D341Med (cell line): ENCODE measurements around the gene VSX1.

ENCODE experiments used
- DNase-seq: peaks from one replicate; pipeline ENCODE4 v3.0.0; 2012; ENCODE audit warnings: low spot score

VSX1 gene

DNA sequence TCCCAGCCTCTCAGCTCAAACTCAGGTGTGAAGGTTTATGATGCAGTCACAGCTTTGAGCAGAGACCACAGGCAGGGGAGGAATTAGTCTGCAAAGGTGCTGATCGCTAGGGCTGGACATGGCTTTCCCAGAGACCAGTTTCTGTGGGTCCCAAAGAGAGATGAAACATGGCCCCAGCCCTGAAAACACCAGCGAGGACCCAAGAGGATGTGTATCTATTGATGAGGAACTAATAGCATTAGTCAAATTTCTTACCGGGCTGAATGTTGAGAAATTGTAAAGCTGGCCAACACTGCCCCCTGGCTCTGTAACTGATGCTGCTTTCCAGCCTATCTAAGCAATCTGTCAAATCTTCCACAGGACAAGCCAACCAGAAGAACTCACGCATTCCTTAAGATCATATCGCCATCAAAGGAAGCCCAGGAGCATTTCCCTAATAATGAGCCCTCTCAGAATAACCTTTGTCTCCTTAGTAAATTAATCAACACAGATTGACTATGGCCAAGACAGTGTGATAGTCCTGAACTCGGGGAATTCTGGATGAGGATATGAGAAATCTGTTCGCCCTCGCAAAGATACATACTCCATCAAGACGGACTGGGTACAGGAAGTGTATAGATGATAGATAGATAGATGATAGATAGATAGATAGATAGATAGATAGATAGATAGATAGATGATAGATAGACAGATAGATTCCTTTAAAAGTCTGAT lies 16.2 kb downstream of the VSX1 start:
- peak; percentile 65 for DNase-seq

DNA sequence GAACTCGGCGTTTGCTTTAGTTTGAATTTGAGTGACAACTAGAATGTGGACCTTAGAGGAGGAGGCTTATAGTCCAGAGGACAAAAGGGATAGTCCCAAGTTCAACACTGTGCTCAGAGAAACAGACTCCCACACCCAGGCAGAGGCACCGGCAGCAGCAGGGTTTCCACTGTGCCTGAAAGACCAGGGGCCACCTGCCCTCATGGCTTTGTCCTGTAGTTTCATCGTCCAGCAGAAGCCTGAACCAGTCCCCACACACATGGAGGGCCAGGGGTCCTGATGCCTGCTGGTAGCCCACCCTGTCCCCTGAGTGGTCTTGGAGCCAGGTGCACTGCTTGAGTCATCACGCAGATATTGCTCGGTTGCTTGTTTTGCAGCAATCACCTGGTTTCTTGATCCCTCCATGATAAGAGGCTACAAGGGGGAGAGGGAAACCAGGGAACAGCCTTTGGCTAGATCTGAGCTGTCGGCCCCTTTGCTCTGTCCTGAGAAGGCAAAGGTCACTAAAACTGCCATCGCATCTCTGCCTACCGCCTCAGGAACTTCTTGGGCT lies 16.8 kb downstream of the VSX1 start:
- DNase-seq, result no peak

DNA sequence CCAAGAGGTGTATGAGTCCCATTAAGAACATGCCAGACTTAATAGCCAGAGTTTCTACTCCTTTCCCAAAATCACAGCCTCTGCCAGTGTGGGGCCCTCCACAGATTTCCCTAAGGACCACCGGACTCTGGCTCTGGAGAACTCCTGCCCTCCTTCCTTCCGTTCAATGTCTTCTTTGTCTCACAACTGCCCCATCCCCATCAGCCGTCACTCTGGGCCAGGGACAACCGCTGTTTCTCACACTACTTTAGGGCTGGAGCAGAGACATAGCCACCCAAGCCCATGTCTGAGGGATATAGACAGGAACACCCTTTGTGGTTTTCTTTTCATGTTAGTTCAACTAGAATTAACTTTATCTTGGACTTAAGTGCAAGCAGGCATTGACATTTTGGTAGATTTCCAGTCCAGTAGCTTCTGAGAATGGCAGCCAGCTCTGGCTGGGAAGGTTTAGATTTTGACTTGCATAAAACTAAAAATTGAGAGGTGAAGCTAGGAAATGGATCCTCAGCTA lies 17.3 kb downstream of the VSX1 start:
- DNase-seq, result no peak

DNA sequence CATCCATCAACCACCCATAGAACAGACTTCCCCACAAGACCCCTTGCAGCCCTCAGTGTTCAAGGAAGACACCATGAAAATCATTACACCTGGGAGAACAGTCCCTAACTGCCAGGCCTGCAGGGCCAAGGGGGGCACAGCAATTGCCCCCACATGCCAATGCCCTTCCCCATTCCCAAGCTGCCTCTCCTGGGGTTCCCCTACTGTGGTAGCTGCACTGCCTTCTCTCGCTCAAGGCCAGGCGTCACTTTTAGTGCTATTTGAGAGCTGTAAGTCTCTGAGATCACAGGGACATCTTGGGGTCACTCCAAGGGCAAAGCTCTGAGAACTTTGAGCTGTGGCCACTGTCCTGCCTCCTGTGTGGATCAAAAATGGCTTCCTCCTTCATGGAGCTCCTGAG lies 18.0 kb downstream of the VSX1 start:
- DNase-seq, result no peak

DNA sequence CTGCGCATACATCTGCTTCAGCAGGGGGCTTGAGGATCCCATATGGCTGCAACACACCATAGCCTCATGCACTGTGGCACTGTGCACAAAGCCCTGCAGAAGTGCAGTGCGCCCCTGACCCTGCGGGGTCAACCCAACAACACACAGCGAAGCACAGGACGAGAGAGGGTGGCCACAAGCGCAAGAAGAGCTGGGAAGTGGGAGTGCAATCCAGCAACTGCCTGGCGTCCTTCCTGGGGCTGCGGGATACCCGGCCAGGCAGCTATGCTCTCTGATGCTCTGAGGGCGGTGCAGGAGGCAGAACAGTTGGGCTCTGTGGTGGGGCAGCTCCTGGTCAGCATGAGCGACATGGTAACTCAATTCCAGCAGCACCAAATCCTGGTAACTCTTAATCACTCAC lies 18.4 kb downstream of the VSX1 start:
- no peak for DNase-seq

DNA sequence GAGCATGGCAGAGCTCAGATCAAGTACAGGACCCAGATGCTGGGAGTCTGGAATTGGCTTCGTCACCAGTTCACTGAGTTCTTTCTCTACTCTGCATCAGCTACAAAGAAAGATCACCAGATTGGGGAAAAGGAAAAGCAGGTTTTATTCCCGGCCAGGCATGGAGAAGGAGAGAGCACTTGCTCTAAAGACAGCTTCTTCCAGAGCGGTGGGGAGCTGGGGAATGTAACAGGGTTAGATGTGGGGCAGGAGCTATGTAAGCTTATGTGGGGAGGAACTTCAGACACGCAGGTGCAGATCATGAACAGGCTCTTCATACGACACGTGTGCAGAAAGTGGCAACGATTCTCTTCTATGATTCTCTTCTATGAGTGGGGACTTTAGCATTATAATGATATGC lies 19.1 kb downstream of the VSX1 start:
- DNase-seq, result no peak

DNA sequence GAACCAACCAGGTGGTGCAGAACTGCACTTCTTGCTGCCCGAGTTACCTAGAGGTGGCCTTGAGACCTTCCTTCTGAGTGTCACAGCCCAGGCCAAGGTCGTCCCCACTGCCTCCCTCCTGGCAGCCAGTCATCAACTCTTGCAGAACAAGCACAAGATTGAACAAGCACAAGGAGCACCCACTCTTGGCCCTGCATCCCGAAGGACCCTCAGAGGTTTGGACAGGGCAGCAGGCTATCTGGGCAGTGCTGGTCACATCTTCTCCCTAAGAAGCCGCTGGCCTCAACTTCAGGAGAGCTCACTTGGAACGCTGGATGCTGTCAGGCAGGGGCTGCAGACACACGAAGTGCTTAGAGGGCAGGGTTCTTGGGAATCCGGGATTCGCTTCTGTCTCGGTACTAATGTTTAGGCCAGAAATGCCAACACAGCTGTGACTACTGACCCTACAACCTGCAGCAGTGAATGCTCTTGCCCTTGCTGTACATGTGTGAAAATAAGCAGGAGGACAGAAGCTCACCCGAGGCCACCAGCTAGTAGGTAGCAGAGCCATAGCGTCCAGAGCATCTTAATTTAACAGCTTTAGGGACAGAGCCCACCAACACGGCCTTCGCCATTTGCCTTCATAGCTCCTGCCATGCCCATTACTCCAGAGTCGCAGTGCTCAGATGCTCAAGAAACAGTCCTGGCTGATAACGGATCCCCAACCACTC lies 20.0 kb downstream of the VSX1 start:
- no peak for DNase-seq

DNA sequence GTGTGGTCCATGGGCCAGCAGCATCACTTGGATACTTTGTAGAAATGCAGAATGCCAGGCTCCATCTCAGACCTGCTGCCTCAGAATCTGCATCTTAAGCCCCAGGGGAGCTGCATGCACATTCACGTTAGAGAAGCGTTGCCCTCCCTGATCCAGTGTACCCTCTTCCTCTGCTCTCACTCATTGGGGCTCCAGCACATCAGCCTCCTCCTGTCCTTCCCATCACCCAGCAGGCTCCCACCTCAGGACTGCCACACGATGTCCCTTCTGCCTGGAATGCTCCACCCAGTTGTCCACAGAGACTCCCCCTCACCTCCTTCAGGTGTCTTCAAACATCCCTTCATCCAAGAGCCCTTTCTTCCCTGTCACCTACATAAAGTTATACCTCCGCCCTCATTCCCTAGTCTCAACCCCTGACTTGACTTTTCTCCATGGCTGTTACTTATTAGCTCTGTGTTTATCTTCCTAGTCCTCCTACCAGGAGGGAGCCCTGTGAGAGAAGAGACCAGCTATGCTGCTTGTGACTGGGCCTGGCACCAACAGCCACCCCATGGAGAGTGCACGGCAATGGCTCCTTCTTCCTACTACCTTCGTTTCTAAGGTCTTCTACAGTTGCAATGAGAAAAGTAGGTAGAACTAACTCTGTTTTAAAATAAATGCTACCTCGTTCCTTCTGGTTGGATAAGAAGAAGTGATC lies 20.7 kb downstream of the VSX1 start:
- DNase-seq, result no peak

DNA sequence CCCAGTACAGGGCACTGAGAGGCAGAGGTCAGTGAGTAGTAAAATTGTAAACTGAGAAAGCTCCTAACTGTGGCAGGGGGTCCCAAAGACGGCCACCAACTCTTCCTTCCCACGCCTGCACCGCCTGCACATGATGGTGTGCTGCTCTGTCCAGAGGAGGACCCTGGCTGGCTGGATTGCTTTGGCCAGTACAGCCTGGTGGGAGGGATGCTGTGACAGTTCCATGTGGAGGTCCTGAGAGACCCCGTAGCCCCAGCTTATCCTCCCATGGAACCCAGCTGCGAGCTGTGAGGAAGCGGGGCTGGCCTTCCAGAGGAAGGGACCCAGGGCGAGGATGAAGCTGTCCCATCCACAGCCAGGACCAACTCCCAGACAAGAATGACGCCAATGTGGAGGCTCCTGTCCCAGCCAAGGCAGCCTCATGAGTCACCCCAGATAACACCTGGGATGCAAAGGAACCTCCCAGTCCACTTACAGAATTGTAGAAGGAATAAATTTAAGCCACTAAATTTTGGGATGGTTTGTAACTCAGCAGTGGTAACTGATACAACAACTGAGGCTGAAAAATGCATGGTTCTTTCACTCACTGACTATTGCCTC lies 22.0 kb downstream of the VSX1 start:
- DNase-seq, result no peak

DNA sequence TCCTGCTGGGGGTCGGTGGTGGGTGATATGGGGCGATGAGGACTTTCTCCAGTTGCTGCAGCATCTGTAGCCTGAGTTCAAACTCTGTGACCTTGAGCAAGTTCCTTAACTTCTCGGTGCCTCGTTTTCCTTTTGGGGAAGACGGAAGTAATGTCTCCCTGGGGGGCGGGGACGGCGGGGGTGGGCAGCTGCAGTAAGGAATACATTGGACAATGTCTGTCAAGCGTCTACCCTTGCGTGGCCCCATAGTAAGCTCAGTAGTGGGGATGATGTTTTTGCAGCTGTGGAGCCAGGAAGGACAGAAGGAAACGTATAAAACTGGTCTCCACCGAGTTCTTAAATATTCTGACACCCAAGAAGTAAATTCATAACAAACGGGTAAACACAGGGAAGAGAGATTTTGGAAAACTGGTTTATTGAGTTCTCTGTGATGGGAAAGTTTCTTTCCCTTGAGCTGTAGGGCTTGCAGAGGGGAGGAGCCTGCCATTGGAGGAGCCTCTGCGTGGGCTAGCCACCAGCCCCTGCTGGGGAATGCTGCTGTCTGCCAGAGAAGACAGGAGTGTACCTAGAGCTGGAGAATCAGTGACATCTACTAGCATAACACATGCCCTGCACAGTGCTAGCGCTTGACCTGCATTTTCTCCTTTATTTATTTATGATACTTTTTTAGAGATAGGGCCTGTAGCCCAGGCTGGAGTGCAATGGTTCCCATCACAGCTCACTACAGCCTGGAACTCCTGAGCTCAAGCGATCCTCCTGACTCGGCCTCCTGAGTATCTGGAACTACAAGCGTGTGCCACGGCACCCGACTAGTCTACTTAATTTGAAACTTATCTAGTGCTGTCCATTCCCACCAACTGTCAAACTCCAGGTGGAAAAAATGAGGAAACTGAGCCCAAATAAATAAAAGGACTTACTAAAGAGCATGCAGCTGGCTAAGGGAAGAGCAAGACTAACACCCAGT lies 22.8 kb downstream of the VSX1 start:
- DNase-seq, result no peak

DNA sequence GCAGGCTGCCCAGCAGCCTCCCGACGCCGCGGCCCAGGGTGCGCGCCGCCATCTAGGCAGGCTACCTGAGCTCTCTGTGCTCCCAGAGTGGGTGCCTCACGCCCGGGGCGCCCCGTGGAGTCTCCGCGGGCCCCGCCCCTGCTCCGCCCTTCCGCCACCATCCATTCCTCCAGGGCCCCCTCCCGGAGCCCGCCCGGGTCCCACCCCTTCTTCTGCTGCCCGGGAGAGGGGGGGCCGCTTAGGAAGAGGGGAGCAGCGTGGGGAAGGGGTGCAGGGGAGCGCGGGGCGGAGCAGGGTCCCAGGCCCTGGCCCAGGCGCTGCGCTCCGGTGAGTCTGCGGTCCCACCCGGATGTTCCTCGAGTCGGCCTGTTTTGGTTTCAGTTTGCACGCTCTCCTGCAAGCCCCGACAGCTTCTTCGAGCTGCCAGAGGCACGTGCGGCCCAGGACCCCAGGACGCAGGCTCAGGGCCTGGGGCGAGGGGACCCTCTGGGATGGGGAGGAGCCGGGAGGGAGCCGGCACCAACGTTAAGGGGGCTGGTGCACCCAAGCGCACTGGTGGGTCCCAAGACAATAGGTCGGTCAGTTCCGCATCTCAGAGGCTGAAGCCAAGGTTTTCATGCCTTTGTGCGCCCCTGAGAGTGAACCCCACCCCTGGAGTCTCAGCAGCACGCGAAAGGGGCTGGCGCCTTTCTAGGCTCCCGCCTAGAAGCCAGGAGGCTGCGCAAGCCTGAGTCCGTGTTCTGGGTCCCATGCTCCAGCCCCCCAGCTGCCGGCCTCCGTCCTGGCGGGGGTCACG lies 23.7 kb downstream of the VSX1 start, which contains the start of gene ACSS1:
TSS of gene ACSS1 (minus strand) at position 89 of the 796 bp plus-strand sequence. CDS start at position 52, 37 bp downstream.
- DNase-seq, result peak; percentile 68

DNA sequence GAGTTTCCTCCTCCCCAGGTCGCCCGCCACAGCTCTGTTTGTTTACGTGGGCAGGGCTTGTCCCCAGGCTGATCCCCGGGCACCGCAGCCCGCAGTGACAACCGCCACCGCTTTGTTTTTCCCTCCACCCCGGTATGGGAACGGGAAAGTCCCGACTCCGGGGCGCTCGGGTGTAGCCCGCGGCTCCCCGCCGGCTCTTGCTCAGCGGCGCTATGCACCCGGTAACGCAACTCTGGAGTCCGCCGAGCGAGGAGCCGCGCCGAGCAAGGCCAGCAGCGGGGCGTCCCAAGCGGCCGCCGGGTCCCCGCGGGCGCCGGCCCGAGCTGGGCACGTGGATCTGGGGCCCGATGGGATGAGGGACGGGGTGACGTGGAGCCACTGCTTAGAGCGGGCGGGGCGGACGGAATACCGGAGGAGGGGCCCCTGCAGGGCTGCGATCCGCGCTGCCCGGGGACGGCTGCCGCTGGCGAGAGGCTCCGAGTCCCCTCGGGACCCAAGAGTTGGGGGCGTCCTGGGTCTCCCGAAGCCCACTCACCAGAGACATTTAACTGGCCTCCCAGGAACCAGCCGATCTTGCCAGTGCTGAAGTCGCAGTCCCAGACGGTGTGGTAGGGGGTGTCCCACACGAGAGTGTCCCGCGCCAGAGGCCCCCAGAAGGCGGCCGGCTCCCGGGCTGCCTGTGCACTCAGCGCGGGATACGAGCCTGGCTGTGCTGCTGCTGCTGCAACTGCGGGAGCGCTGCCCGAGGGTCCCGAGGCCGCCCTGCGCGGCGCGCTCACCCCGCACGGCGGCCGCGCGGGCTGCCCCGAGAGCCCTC lies 24.5 kb downstream of the VSX1 start:
- peak; percentile 76 for DNase-seq

DNA sequence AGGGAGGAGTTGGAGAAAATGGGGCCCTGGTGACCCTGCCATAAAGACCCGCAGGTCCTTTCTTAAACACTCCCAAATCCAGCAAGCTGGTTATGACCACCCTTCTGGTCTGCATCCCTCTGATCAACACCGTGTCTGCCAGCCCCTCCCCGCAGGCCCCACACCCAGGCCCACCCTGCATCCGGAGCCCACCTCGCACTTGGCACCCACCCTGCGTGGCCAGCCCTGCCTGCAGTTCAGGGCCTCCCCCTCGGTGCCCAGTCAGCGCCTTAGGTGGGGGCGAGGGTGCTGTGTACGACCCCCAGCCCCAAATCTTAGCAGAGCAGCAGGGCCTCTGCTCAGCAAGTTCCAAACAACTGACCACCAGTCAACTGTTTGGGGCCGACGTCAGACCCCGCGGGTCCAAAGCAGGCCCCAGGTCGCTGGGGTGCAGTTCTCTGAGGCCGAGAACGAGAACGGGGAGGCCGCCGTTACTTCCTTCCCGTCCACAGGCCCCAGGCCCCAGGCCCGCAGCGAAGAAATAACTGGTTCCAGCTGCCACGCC lies 25.2 kb downstream of the VSX1 start:
- peak; percentile 47 for DNase-seq

DNA sequence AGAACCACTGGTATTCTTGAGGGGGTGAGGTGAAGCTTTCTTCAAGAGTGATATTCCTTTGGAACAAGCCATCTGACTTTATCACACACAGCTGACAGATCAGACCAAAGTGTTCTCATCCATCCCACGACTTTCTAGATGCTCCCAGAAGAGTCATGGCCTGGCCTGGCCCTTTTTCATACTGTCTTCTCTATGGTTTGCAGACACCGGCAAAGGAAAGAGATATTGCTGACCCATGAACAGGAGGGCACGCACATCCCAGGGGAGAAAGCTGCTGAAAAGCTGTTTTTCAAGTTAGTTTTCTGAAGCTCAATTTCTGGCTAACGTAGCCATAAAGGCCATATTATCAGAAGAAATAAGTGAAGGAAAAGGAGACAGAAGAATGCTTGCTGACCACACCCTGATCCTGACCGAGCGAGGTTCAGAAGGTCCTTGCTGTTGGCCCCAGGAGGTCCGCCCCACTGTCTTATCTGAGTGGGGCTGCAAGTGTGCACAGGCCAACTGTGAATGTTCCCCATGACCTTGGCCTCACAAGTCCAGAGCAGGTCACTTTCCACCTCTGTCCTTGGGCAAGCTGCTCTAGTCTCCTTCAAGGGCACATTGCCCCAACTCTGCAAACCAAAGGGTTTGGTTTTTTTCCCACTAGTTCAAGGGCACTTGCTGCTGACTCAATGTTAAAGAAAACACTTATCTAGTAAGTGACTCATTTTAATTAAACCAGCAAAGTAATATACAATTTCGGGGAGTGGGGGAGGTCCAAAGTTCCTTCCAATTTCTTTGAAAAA lies 26.0 kb downstream of the VSX1 start:
- no peak for DNase-seq

DNA sequence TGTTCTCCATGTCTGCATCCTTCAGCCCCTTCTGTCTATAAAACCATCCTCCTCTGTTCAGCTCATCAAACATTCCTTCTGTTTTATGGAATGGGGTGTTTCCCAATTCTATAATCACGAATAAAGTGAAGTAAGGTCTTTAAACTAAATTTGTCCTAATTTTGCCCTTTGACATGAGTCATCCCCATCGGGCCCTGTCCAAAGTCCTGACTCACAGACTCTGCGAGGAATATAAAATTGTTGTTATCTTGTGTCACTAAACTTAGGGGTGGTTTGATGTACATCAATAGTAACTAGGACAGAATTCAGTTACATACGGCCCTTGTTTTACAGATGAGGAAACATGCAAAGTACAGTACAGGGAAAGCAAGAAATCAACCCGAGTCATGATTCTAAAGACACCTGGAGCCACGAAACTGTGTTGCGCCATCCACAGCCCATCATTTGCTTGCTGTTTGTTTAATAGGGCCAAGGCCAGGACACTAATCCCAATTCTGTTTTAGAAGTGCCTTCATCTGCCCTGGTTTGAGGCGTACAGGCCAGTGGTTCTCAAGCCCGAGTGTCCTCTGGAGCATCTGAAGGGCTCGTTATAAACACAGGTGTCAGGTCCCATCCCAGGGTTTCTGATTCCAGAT lies 26.8 kb downstream of the VSX1 start:
- DNase-seq, result no peak

DNA sequence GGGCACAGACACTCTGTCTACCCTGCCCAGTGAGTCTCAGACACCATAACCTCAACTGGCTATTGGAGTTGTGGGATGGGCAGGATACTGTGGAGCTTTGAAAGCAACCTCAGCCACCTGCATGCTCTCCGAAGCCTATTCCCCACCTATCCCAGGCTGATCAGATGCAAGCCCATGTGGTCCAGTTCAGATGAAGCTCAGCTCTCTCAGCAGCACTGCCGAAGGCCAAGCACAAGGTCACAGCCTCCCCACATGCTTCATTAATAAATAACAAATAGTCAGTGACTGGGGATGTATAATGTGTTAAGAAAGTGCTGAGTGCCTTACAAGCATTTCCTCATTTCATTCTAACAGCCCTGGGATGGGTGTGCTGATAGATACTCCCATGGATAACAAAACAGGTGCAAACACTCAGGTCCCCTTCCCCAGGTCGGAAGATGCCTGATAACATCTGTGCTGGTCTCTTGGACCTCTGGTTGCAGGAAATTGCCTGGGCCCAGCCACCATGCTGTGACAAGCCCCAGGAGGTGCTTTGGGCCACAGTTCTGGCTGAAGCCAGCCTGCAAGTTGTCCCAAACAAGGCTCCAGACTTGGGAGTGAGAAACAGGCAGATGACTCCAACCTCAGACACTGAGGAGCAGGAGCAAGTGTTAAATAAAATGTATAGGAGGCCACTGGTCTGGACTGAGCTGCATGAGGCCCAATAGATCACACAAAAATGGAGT lies 27.7 kb downstream of the VSX1 start:
- no peak for DNase-seq
